ENCODE measurements around the gene TTYH3.
"Not testable (repeated sequence)": the region's sequence is repeated elsewhere in the genome, so short reads cannot be mapped to it uniquely, and the experiment has no call there.

TTYH3 gene

GRCh38 chr7:2631946-2632732 is at the start of gene TTYH3:
TTYH3 (plus strand) TSS chr7:2631986; CDS start chr7:2632156, 170 bp downstream.
- peak in 9 of 51 donors; percentile 38 to 67 (median 59) for DNase-seq

- no peak for DNase-seq
Measured at GRCh38 chr7:2582006-2582735, 49.6 kb upstream of the TTYH3 start.

- DNase-seq = no peak
Measured at GRCh38 chr7:2583798-2584580, 47.8 kb upstream of the TTYH3 start.

- DNase-seq = no peak
Measured at GRCh38 chr7:2585446-2585845, 46.3 kb upstream of the TTYH3 start.

GRCh38 chr7:2586326-2587020 is 45.3 kb upstream of the TTYH3 start:
- DNase-seq = no peak

- no peak for DNase-seq
Measured at GRCh38 chr7:2587134-2587533, 44.7 kb upstream of the TTYH3 start.

GRCh38 chr7:2587778-2588177 is 44.0 kb upstream of the TTYH3 start:
- no peak for DNase-seq

- no peak for DNase-seq
Measured at GRCh38 chr7:2589341-2589740, 42.4 kb upstream of the TTYH3 start.

GRCh38 chr7:2589941-2590340 is 41.8 kb upstream of the TTYH3 start:
- DNase-seq = not testable (repeated sequence)

GRCh38 chr7:2592375-2592865 is 39.4 kb upstream of the TTYH3 start:
- no peak for DNase-seq

GRCh38 chr7:2593036-2593727 is 38.6 kb upstream of the TTYH3 start:
- DNase-seq = no peak

- no peak for DNase-seq
Measured at GRCh38 chr7:2594599-2594998, 37.2 kb upstream of the TTYH3 start.

GRCh38 chr7:2595258-2595860 is 36.4 kb upstream of the TTYH3 start:
- no peak for DNase-seq

GRCh38 chr7:2596464-2597272 is 35.1 kb upstream of the TTYH3 start:
- no peak for DNase-seq

GRCh38 chr7:2597273-2597640 is 34.5 kb upstream of the TTYH3 start:
- DNase-seq = no peak

GRCh38 chr7:2598154-2598823 is 33.5 kb upstream of the TTYH3 start:
- no peak for DNase-seq

- no peak for DNase-seq
Measured at GRCh38 chr7:2601065-2601464, 30.7 kb upstream of the TTYH3 start.

GRCh38 chr7:2601907-2602306 is 29.9 kb upstream of the TTYH3 start:
- DNase-seq = no peak
